GM19468 (cell line): ENCODE data around the gene WWTR1.

Source experiments
- ATAC-seq: cut with Tn5 transposase; IDR thresholded peaks from one replicate; pipeline ENCODE4 v1.9.1; 2021; ENCODE audit warnings: mild to moderate bottlenecking, moderate library complexity, moderate number of reproducible peaks; ENCODE audit not compliant: unreplicated experiment; ENCODE audit errors: extremely low read depth

WWTR1 gene

DNA sequence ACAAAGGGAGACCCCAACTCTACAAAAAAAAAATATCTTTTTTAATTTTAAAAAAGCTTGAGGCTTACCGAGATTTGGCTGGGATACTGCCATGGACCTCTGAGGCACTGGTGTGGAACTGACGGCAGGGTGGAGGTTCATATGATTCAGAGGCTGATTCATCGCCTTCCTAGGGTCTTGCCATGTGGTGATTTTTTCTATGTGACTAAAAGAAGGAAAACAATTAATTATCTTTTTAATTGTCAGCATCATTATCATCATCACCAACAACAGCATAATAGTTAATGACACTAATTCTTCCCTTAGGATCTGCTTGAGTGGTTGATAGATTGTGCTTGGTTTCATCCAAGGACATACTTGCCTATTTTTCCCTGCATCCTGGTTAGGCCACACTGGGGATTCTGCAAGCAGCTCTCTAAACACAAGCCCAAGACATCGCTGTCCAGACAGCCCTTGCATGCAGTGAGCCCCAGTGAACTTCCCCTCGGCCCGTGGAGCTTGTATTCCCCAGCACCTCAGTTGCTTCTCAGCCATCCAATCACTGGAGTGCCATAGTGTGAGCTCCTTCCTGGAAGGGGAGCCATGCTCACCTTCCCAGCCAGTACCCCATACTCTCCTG, 84.9 kb downstream of the WWTR1 start:
- ATAC-seq, result no peak

- ATAC-seq, result no peak
Measured at GRCh38 chr3:149571381-149571780, 86.4 kb downstream of the WWTR1 start.

DNA sequence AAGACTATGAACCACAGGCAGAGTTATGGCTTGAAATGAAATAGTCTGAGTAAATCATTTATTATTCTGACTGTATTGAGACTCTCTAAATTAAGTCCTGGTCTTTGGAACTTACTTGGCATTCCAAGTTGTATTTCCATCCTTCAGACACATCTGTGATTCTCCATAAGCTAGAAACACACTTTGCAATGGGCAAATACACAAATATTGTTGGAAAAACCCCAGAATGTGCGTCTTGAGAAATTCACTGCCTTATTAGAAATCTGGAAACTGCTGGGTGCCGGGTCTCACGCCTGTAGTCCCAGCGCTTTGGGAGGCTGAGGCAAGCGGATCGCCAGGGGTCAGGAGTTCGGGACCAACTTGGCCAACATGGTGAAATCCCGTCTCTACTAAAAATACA, 87.8 kb downstream of the WWTR1 start:
- ATAC-seq, result no peak

- ATAC-seq, result no peak
Measured at GRCh38 chr3:149567381-149567780, 90.4 kb downstream of the WWTR1 start.

GRCh38 chr3:149566292-149566975, 91.4 kb downstream of the WWTR1 start:
- no peak for ATAC-seq

GRCh38 chr3:149564079-149564478, 93.7 kb downstream of the WWTR1 start:
- ATAC-seq, result no peak

DNA sequence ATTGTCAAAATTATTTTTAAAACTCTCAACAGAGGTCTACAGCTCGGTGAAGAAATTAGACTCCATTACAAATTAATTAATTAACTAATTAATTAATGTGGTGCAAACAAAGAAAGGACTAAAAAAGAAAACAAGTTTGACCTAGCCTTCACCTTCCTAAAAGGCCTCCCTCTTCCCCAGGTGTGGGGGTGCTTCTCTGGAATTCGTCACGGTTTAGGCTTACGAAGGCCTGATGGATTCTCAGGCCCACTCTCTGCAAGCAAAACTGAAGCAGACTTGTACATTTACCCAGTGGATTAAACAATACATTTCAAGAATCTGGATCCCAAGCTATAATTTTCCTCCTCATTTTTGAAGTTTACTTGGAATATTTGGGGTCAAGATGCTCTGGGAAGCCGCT, 94.7 kb downstream of the WWTR1 start:
- no peak for ATAC-seq

DNA sequence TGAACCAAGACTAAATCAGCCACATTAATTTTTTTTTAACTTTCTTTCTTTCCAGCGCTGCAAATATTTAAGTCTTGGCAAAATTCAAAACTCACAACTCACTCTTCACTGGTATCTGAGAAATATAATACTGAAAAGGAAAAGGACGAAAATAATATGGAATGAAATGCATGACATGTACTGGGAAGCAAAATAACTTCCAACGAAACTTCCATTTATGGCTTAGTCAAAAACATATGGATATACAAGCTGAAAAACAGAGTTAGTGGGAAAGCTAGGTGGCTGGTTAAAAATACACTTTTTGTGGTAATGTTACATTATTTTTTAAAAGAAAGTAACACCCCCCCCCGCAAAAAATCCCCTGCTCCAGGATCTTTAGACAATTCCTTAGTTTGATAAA, 97.2 kb downstream of the WWTR1 start:
- no peak for ATAC-seq

GRCh38 chr3:149560001-149560400, 97.8 kb downstream of the WWTR1 start:
- ATAC-seq, result no peak

GRCh38 chr3:149559525-149559924, 98.3 kb downstream of the WWTR1 start:
- ATAC-seq, result no peak

GRCh38 chr3:149555927-149556326, 101.9 kb downstream of the WWTR1 start:
- ATAC-seq, result no peak

DNA sequence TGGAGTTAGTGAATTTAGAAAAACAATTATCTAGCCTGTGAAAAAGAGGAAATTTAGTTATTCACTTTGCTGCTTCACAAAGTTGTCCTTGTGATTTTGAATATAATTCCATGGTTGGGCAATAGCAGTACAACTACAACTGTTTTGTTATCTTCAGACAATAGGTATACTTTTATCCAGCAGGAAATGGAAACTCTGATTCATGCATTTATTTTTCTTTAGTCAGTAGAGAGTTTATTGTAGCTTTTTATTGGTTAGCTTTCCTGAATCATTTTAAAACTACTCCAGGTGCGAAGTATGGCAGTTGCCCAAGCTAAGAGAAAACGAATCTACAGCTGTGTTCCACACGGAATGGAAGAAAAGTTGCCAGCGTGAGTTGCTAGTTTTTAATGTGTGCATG, 103.0 kb downstream of the WWTR1 start:
- no peak for ATAC-seq

DNA sequence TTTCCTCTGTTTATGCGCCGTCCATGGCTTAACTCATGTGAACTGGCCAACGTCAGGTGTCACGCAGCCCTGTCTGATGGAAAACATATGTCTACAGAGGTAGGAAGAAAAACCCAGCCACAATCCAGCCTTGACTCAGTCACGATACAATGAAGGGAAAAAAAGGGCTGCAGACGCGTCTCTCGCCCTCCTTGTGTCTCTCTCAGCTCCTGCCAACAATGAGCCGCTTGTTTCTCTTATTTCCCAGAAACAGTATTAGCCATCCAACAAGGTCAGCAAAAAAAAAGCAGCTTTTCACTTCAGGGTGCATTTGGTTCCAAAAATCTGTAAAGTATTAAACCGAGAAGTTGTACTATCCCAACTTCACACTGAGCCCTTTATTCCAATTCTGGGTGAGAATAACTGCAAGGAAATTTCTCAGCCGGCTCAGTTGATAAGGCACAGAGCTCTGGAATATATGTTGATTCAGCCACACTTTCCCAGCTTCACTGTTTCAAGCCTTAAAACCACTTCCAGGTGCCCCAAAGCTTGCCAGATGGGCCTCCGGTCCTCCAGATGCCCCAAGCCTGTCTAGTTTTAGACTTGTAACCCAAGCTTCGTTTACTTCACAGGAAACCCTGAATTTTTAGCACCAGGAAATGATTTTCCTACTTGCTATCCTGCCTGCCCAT, 103.9 kb downstream of the WWTR1 start:
- no peak for ATAC-seq

- no peak for ATAC-seq
Measured at GRCh38 chr3:149552700-149553099, 105.1 kb downstream of the WWTR1 start.

- no peak for ATAC-seq
Measured at GRCh38 chr3:149551500-149551899, 106.3 kb downstream of the WWTR1 start.

- no peak for ATAC-seq
Measured at GRCh38 chr3:149548669-149549065, 109.2 kb downstream of the WWTR1 start.

DNA sequence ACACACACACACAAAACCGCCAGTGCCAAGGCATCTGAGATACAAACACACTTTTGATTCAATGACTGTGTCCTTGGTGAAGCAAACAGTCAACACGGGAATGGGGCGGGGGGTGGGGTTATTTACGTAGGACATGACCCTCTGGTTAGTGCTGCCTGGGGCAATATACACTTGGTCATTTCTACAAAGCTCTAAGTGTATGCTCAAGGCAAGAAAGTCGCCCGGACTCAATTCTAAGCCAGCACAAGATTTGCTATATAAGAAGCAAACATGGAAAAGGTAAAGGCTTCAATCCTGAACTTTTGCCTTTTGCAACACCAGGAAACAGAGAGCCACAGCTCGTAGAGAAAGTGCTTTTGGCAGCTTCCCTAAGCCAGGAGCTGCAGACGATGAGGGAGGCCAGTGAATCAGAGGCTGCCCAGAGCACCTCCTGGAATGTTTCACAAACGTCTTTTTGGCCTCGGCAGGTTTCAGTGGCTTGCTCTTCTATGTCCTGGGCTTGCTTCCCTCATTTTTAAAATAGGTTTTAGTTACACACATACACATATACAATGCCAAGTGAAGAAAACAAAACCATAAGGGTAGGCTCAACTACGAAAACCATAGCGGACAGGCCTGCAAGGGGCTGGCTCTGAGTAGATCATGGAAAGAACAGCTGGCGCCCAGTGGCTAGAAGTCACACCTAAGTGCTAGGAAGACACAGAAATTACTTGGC, 109.7 kb downstream of the WWTR1 start:
- no peak for ATAC-seq

DNA sequence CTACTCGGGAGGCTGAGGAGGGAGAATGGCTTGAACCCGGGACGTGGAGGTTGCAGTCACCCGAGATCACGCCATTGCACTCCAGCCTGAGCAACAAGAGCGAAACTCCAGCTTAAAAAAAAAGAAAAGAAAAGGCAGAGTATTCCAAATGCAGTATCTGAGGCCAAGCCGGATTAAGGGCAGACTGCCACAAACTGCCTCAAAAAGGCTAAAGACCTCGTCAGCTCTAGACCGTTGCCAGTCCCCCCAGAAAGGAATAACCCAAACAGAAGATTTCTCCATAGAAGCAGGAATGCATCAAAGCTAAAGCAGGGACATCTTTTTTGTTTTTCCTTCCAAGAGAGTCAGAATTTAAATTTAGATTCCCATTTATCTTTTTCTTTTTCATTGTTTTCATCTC, 110.4 kb downstream of the WWTR1 start:
- no peak for ATAC-seq

GRCh38 chr3:149545049-149545448, 112.8 kb downstream of the WWTR1 start:
- ATAC-seq, result no peak

DNA sequence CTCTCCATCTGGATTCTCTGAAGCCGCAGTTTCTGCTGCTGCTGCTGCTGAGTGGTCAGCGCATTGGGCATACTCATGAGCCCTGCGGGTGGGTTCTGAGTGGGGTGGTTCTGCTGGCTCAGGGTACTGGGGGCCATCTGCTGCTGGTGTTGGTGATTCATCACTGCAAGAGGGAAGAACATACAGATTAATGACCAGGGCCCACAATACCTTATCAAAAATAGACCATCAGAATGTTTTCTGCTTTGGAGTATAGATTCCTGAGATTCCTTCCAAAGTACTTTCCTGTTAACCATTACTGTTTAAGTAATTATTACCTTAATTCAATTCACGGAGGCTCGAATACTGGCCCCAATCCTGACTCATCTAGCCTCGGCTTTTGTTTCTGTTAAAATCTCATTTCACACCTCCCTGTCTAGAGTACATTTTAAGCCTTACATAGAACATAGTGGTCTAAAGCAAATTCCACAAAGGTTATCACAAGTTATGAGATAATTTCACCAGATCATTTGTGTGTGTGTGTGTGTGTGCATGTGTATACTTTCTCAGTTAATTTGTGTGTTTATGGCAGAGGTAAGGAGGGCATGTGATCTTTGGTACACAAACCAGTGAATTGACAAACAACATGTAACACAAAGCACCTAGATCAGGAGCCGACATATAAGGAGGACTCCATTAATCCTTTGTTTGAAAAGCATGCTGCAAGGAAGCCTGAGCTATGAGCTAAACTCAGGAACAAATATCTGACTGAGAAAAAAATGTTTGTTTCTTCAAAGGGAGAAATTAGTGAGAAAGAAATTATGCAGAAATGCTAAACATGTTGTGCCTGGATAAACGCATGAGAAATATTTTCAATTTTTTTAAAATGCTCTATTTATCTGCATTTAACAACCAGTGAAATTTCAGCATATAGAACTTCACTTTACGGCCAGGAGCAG, 115.2 kb downstream of the WWTR1 start:
- ATAC-seq, result no peak
